GM18517 (cell line): Measurements from ENCODE around the gene HNRNPC.
"Not testable (repeated sequence)": the region's sequence is repeated elsewhere in the genome, so short reads cannot be mapped to it uniquely, and the experiment has no call there.

Experiments used
- ATAC-seq: cut with Tn5 transposase; IDR thresholded peaks from one replicate; pipeline ENCODE4 v1.9.1; 2021; ENCODE audit warnings: mild to moderate bottlenecking, moderate library complexity; ENCODE audit not compliant: unreplicated experiment

HNRNPC gene

GRCh38 chr14:21269252-21270046 lies at the start of gene HNRNPC:
Gene HNRNPC, minus strand, starts transcription at chr14:21269442. Its CDS starts 35,249 bp downstream, at chr14:21234193.
- ATAC-seq, result peak; percentile 94

- ATAC-seq, result no peak
These were observed 48.2 kb upstream of the HNRNPC start for GRCh38 chr14:21317398-21317797.

GRCh38 chr14:21313512-21313911 lies 44.3 kb upstream of the HNRNPC start:
- ATAC-seq, result no peak

GRCh38 chr14:21311614-21312013 lies 42.4 kb upstream of the HNRNPC start:
- no peak for ATAC-seq

- no peak for ATAC-seq
These were observed 40.7 kb upstream of the HNRNPC start for GRCh38 chr14:21309956-21310355.

- no peak for ATAC-seq
These were observed 40.0 kb upstream of the HNRNPC start for GRCh38 chr14:21309238-21309636.

- peak; percentile 86 for ATAC-seq
These were observed 39.4 kb upstream of the HNRNPC start for GRCh38 chr14:21308479-21309237.

- ATAC-seq, result peak; percentile 19
These were observed 38.9 kb upstream of the HNRNPC start for GRCh38 chr14:21308132-21308478.

GRCh38 chr14:21307637-21308036 lies 38.4 kb upstream of the HNRNPC start:
- ATAC-seq, result no peak

GRCh38 chr14:21302836-21303140 lies 33.5 kb upstream of the HNRNPC start:
- not testable (repeated sequence) for ATAC-seq

- ATAC-seq, result no peak
These were observed 33.0 kb upstream of the HNRNPC start for GRCh38 chr14:21302013-21302835.

GRCh38 chr14:21300892-21301291 lies 31.6 kb upstream of the HNRNPC start:
- ATAC-seq, result no peak

GRCh38 chr14:21299562-21300130 lies 30.4 kb upstream of the HNRNPC start:
- no peak for ATAC-seq

GRCh38 chr14:21298358-21298757 lies 29.1 kb upstream of the HNRNPC start:
- ATAC-seq, result no peak

GRCh38 chr14:21294026-21294425 lies 24.8 kb upstream of the HNRNPC start:
- ATAC-seq, result not testable (repeated sequence)

- ATAC-seq, result no peak
These were observed 17.9 kb upstream of the HNRNPC start for GRCh38 chr14:21287168-21287567.

GRCh38 chr14:21286516-21286915 lies 17.3 kb upstream of the HNRNPC start:
- ATAC-seq, result not testable (repeated sequence)

GRCh38 chr14:21281917-21282316 lies 12.7 kb upstream of the HNRNPC start:
- ATAC-seq, result not testable (repeated sequence)

- no peak for ATAC-seq
These were observed 10.5 kb upstream of the HNRNPC start, which contains the start of gene RPGRIP1 for GRCh38 chr14:21279783-21280182. Gene RPGRIP1, plus strand, starts transcription at chr14:21280083. Its CDS starts 7,894 bp downstream, at chr14:21287977.

GRCh38 chr14:21278632-21279031 lies 9.4 kb upstream of the HNRNPC start:
- no peak for ATAC-seq

- no peak for ATAC-seq
These were observed 6.1 kb upstream of the HNRNPC start for GRCh38 chr14:21275261-21275858.
